GM21447 (cell line): Measurements from ENCODE around the gene TMEM40.
A peak's percentile ranks its signal among the peaks of the same experiment; 100 is the strongest.
"Not testable (repeated sequence)": the region's sequence is repeated elsewhere in the genome, so short reads cannot be mapped to it uniquely, and the experiment has no call there.

Experiments
- ATAC-seq: cut with Tn5 transposase; IDR thresholded peaks from one replicate; pipeline ENCODE4 v1.9.1; 2021; ENCODE audit not compliant: unreplicated experiment

The TMEM40 gene

GRCh38 chr3:12777171-12777570, 18.1 kb upstream of the TMEM40 start:
- no peak for ATAC-seq

- ATAC-seq, result not testable (repeated sequence)
Observed at GRCh38 chr3:12775970-12776369, 16.9 kb upstream of the TMEM40 start.

- no peak for ATAC-seq
Observed at GRCh38 chr3:12775226-12775625, 16.2 kb upstream of the TMEM40 start.

- no peak for ATAC-seq
Observed at GRCh38 chr3:12774619-12775018, 15.6 kb upstream of the TMEM40 start.

GRCh38 chr3:12773710-12774086, 14.6 kb upstream of the TMEM40 start:
- ATAC-seq, result no peak

GRCh38 chr3:12773030-12773709, 14.1 kb upstream of the TMEM40 start:
- no peak for ATAC-seq

- ATAC-seq, result no peak
Observed at GRCh38 chr3:12772462-12772861, 13.4 kb upstream of the TMEM40 start.

GRCh38 chr3:12771236-12771635, 12.2 kb upstream of the TMEM40 start:
- no peak for ATAC-seq

GRCh38 chr3:12769761-12770160, 10.7 kb upstream of the TMEM40 start:
- no peak for ATAC-seq

- no peak for ATAC-seq
Observed at GRCh38 chr3:12768579-12769527, 9.8 kb upstream of the TMEM40 start.

GRCh38 chr3:12766541-12766940, 7.5 kb upstream of the TMEM40 start:
- ATAC-seq, result no peak

- ATAC-seq, result no peak
Observed at GRCh38 chr3:12764171-12764776, 5.2 kb upstream of the TMEM40 start.

GRCh38 chr3:12759693-12760565, 870 bp upstream of the TMEM40 start:
- no peak for ATAC-seq

GRCh38 chr3:12758025-12758781, 856 bp downstream of the TMEM40 start:
- ATAC-seq, result peak; percentile 50

- no peak for ATAC-seq
Observed at GRCh38 chr3:12756635-12757034, 2.4 kb downstream of the TMEM40 start.

- no peak for ATAC-seq
Observed at GRCh38 chr3:12756175-12756574, 2.9 kb downstream of the TMEM40 start.

GRCh38 chr3:12755754-12756153, 3.3 kb downstream of the TMEM40 start:
- no peak for ATAC-seq

GRCh38 chr3:12754313-12754712, 4.7 kb downstream of the TMEM40 start:
- ATAC-seq, result no peak

- ATAC-seq, result no peak
Observed at GRCh38 chr3:12753275-12754028, 5.6 kb downstream of the TMEM40 start.
